A549 treated with Hydrocortisone at 1 μM for 4 hours (cell line): ENCODE results near the gene C14orf180. TPM values are rescaled to one million over a fixed set of nuclear protein-coding genes. Genes with fewer than 3 reads are reported as not detected.

ENCODE experiments used
- total RNA-seq: library from RNA; stranded (reverse); fragments of 200-300 nt; extraction: Qiagen RNA extraction; gene quantifications from 5 replicates; pipeline ENCODE4 v1.2.3, GENCODE V29; 2022

C14orf180 gene
- total RNA-seq = not detected in 5 replicates

DNA sequence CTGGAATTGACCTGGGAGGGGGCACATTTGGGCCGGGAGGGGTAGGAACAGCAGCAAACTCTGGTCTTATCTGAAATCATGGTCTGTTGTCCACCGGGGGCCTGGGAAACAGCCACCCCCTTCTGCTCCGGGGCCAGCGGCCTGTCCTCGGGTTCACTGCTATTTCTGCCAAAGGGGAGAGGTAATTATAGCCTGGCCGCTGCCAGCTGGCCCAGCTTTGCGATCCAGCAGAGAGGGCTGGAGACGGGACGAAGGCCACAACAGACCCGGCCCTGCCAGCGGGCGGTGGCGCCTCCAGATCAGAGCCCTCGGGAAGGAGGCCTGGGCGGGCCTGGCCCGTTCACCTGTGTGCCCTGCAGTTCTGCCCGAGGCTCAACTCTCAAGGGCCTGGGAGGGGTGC is at the start of gene C14orf180:
Gene C14orf180 (plus strand): TSS at position 258 of the 400 bp plus-strand sequence. CDS start 6,667 bp downstream, outside the sequence.

DNA sequence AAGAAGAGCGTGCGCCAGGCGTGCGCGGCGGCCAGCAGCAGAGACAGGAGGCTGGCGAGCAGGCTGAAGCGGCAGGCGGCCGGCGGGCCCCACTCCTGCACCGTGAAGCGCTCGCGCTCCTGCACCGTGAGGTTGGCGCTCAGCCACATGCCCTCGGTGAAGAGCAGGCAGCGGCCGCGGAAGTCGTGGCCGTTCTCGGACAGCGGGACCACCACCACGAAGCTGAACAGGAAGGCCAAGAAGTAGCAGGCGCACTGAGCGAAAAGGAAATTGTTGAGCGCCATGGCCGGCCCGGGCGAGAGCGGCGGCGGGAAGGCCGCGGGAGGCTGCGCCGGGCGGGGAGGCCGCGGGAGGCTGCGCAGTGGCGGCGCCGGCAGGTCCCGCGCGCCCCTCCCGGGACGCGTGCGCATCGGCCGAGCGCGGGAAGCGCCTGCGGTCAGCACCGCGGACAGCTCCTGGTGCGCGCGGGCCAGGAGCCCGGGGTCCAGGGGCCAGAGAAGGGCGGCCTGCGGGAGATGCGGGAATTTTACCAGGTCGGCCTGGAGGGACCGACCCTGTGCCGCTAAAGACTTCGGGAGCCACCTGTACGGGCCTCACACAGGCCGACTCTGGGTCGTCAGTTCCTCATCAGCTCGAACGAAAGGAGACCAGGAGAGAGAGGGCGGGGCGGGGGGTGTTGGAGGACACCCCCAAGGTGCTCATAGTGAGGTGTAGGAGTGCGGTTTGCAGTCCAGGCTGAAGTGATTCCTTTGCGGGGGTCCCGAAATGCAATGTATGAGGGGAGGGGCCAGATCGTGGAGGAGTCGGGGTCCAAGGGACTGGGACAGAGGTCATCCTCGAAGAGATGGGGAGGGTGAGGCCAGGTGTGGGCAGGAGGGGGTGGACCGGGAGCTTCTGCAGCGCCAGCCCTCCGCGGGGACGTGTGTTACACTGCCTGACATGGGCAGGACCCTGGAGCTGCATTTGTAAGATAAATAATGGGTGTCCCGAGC is 25.2 kb downstream of the C14orf180 start, which contains the start of gene TMEM179:
Gene TMEM179 (minus strand): TSS at position 315 of the 992 bp plus-strand sequence. CDS start 31 bp downstream, at position 284.

Other genes with a start within 250 kb of the C14orf180 start
- 0.10 to 0.43 TPM (median 0.35 TPM) in 5 replicates for gene TMEM179, start 25.0 kb downstream of the C14orf180 start, total RNA-seq
- gene INF2, start 109.9 kb downstream of the C14orf180 start, total RNA-seq = 89.2 to 127 TPM (median 116 TPM) in 5 replicates
- 5.8 to 7.2 TPM (median 6.3 TPM) in 5 replicates for gene ADSS1, start 144.5 kb downstream of the C14orf180 start, total RNA-seq
- 136 to 204 TPM (median 193 TPM) in 5 replicates for gene SIVA1, start 173.4 kb downstream of the C14orf180 start, total RNA-seq
- 90.9 to 107 TPM (median 100 TPM) in 5 replicates for gene AKT1, start 216.0 kb downstream of the C14orf180 start, total RNA-seq
- gene ZBTB42, start 221.3 kb downstream of the C14orf180 start, total RNA-seq = 2.5 to 3.3 TPM (median 2.8 TPM) in 5 replicates